Measurements from ENCODE around the gene KCNMA1.
A peak's percentile ranks its signal among the peaks of the same experiment; 100 is the strongest.

KCNMA1 gene

GRCh38 chr10:77339166-77339565 lies 298.4 kb downstream of the KCNMA1 start:
- H3K4me1 Mint-ChIP-seq = no peaks in the 10 kb centered on the region
- peaks cover 3% of the 10 kb centered on the region for H3K9me3 Mint-ChIP-seq
- no peaks in the 10 kb centered on the region for H3K36me3 Mint-ChIP-seq (ENCODE audit: low read depth)
- H3K4me3 Mint-ChIP-seq = no peak overlapping the region
- no peak overlapping the region for H3K27ac Mint-ChIP-seq
- no peak for DNase-seq
- no peaks in the 10 kb centered on the region for H3K27me3 Mint-ChIP-seq
- no peak for ATAC-seq

GRCh38 chr10:77338143-77338542 lies 299.5 kb downstream of the KCNMA1 start:
- no peak overlapping the region for H3K27ac Mint-ChIP-seq
- no peak for ATAC-seq
- no peak for DNase-seq
- H3K4me1 Mint-ChIP-seq = no peaks in the 10 kb centered on the region
- no peaks in the 10 kb centered on the region for H3K36me3 Mint-ChIP-seq (ENCODE audit: low read depth)
- H3K27me3 Mint-ChIP-seq = no peaks in the 10 kb centered on the region
- peaks cover 3% of the 10 kb centered on the region for H3K9me3 Mint-ChIP-seq
- H3K4me3 Mint-ChIP-seq = no peak overlapping the region

GRCh38 chr10:77334501-77334900 lies 303.1 kb downstream of the KCNMA1 start:
- Mint-ChIP-seq H3K9me3 (peaks cover 3% of the 10 kb centered on the region), H3K36me3 (ENCODE audit: low read depth) (no peaks in the 10 kb centered on the region), H3K4me3 (no peak overlapping the region), H3K4me1 (no peaks in the 10 kb centered on the region), H3K27me3 (no peaks in the 10 kb centered on the region), H3K27ac (no peak overlapping the region)
- ATAC-seq (no peak), DNase-seq (no peak)

GRCh38 chr10:77333610-77334340 lies 303.8 kb downstream of the KCNMA1 start:
- H3K9me3 Mint-ChIP-seq = peaks cover 2% of the 10 kb centered on the region
- no peak overlapping the region for H3K27ac Mint-ChIP-seq
- H3K27me3 Mint-ChIP-seq = peaks cover 2% of the 10 kb centered on the region
- H3K4me3 Mint-ChIP-seq = no peak overlapping the region
- DNase-seq (no peak), ATAC-seq (no peak)
- no peaks in the 10 kb centered on the region for H3K4me1 Mint-ChIP-seq
- H3K36me3 Mint-ChIP-seq (ENCODE audit: low read depth) = no peaks in the 10 kb centered on the region

GRCh38 chr10:77332256-77332655 lies 305.4 kb downstream of the KCNMA1 start:
- Mint-ChIP-seq H3K36me3 (ENCODE audit: low read depth) (no peaks in the 10 kb centered on the region), H3K27me3 (peaks cover 2% of the 10 kb centered on the region), H3K4me3 (no peak overlapping the region), H3K9me3 (peaks cover 4% of the 10 kb centered on the region), H3K4me1 (peaks cover 2% of the 10 kb centered on the region), H3K27ac (no peak overlapping the region)
- DNase-seq (no peak), ATAC-seq (no peak)

- peaks cover 4% of the 10 kb centered on the region for H3K9me3 Mint-ChIP-seq
- ATAC-seq = no peak
Measured at GRCh38 chr10:77328272-77328816, 309.3 kb downstream of the KCNMA1 start.

GRCh38 chr10:77325233-77325537 lies 312.4 kb downstream of the KCNMA1 start:
- Mint-ChIP-seq H3K27ac (no peak overlapping the region), H3K4me1 (peaks cover 2% of the 10 kb centered on the region), H3K27me3 (peaks cover 2% of the 10 kb centered on the region), H3K9me3 (peaks cover 4% of the 10 kb centered on the region), H3K36me3 (ENCODE audit: low read depth) (no peaks in the 10 kb centered on the region), H3K4me3 (no peak overlapping the region)
- DNase-seq (no peak), ATAC-seq (no peak)

More at GRCh38 chr10:77328272-77328816, 309.3 kb downstream of the KCNMA1 start:
- H3K4me3 Mint-ChIP-seq = no peak overlapping the region
- H3K27me3 Mint-ChIP-seq = peaks cover 2% of the 10 kb centered on the region
- H3K27ac Mint-ChIP-seq = no peak overlapping the region
- DNase-seq = peak; percentile 48
- no peaks in the 10 kb centered on the region for H3K36me3 Mint-ChIP-seq (ENCODE audit: low read depth)
- peaks cover 2% of the 10 kb centered on the region for H3K4me1 Mint-ChIP-seq

- Mint-ChIP-seq H3K36me3 (ENCODE audit: low read depth) (no peaks in the 10 kb centered on the region), H3K27me3 (no peaks in the 10 kb centered on the region), H3K9me3 (no peaks in the 10 kb centered on the region), H3K4me3 (no peak overlapping the region), H3K27ac (no peak overlapping the region), H3K4me1 (no peaks in the 10 kb centered on the region)
- DNase-seq = no peak
- ATAC-seq = no peak
Measured at GRCh38 chr10:77321838-77322237, 315.8 kb downstream of the KCNMA1 start.

GRCh38 chr10:77320971-77321471 lies 316.6 kb downstream of the KCNMA1 start:
- H3K4me1 Mint-ChIP-seq = no peaks in the 10 kb centered on the region
- H3K4me3 Mint-ChIP-seq = no peak overlapping the region
- no peak for DNase-seq

GRCh38 chr10:77319557-77319956 lies 318.1 kb downstream of the KCNMA1 start:
- Mint-ChIP-seq H3K27ac (no peak overlapping the region), H3K4me3 (no peak overlapping the region), H3K9me3 (no peaks in the 10 kb centered on the region), H3K36me3 (ENCODE audit: low read depth) (no peaks in the 10 kb centered on the region), H3K27me3 (no peaks in the 10 kb centered on the region), H3K4me1 (no peaks in the 10 kb centered on the region)
- no peak for DNase-seq
- peak; percentile 53 for ATAC-seq

More at GRCh38 chr10:77320971-77321471, 316.6 kb downstream of the KCNMA1 start:
- no peak overlapping the region for H3K27ac Mint-ChIP-seq
- ATAC-seq = no peak
- no peaks in the 10 kb centered on the region for H3K36me3 Mint-ChIP-seq (ENCODE audit: low read depth)
- H3K9me3 Mint-ChIP-seq = no peaks in the 10 kb centered on the region
- no peaks in the 10 kb centered on the region for H3K27me3 Mint-ChIP-seq

- Mint-ChIP-seq H3K27me3 (no peaks in the 10 kb centered on the region), H3K9me3 (no peaks in the 10 kb centered on the region), H3K36me3 (ENCODE audit: low read depth) (no peaks in the 10 kb centered on the region), H3K4me1 (no peaks in the 10 kb centered on the region), H3K27ac (no peak overlapping the region), H3K4me3 (no peak overlapping the region)
- DNase-seq (no peak), ATAC-seq (no peak)
Measured at GRCh38 chr10:77318739-77319138, 318.9 kb downstream of the KCNMA1 start.

- Mint-ChIP-seq H3K4me1 (no peaks in the 10 kb centered on the region), H3K4me3 (no peak overlapping the region), H3K27me3 (peaks cover 2% of the 10 kb centered on the region), H3K27ac (no peak overlapping the region), H3K9me3 (no peaks in the 10 kb centered on the region), H3K36me3 (ENCODE audit: low read depth) (no peaks in the 10 kb centered on the region)
- DNase-seq (no peak), ATAC-seq (no peak)
Measured at GRCh38 chr10:77317221-77317620, 320.4 kb downstream of the KCNMA1 start.

GRCh38 chr10:77315496-77316129 lies 322.0 kb downstream of the KCNMA1 start:
- DNase-seq (no peak), ATAC-seq (no peak)
- Mint-ChIP-seq H3K4me3 (no peak overlapping the region), H3K27me3 (peaks cover 2% of the 10 kb centered on the region), H3K27ac (no peak overlapping the region), H3K9me3 (no peaks in the 10 kb centered on the region), H3K36me3 (ENCODE audit: low read depth) (no peaks in the 10 kb centered on the region), H3K4me1 (no peaks in the 10 kb centered on the region)

- Mint-ChIP-seq H3K27me3 (peaks cover 2% of the 10 kb centered on the region), H3K4me3 (no peak overlapping the region), H3K36me3 (ENCODE audit: low read depth) (no peaks in the 10 kb centered on the region), H3K9me3 (no peaks in the 10 kb centered on the region), H3K27ac (peak overlapping the region; percentile 20), H3K4me1 (no peaks in the 10 kb centered on the region)
- ATAC-seq = no peak
- DNase-seq = no peak
Measured at GRCh38 chr10:77313066-77313750, 324.4 kb downstream of the KCNMA1 start.

GRCh38 chr10:77311186-77311585 lies 326.4 kb downstream of the KCNMA1 start:
- Mint-ChIP-seq H3K4me3 (no peak overlapping the region), H3K36me3 (ENCODE audit: low read depth) (no peaks in the 10 kb centered on the region), H3K27me3 (peaks cover 2% of the 10 kb centered on the region), H3K4me1 (no peaks in the 10 kb centered on the region), H3K27ac (no peak overlapping the region), H3K9me3 (no peaks in the 10 kb centered on the region)
- no peak for ATAC-seq
- DNase-seq = no peak
